Measurements from ENCODE around the gene COL1A2.

COL1A2 gene

DNA sequence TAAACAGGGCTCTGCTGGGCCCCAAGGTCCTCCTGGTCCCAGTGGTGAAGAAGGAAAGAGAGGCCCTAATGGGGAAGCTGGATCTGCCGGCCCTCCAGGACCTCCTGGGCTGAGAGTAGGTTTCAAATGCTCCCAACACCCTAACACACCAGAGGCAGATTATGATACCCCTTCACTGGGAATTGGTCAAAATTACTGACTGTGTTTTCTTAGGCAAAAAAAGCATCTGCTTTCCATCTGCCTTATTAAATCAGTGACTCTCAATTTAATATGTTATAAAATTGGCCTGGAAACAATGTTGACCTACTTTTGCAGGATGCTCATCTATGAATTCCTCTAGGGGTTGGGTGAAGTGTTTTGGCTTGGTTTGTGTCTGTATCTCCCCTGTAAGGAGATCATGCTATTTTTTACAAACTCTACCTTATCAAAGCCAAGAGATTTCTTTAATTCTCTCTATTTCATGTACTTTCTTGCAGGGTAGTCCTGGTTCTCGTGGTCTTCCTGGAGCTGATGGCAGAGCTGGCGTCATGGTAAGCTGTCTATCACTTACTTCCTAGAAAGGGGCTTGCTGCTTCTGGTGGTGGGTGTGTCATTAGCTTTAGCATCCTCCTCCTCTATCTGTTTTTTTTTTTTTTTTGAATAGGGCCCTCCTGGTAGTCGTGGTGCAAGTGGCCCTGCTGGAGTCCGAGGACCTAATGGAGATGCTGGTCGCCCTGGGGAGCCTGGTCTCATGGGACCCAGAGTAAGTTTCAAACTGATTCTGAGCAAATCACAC lies 15.9 kb downstream of the COL1A2 start:
- no peak for DNase-seq (ENCODE audit: low read depth)

DNA sequence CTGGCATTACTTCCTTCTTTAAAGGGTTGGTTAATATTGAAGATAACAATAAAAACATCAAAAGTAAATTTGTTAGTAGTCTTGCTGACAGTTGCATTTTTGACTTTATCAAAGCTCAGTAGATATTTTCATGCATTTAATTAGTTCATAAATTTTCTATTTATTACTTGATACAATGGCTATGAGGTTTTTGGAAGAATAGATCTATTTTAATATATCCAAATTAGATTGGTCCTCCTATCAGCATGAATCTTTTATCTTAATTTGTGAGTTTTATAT lies 16.4 kb downstream of the COL1A2 start:
- DNase-seq (ENCODE audit: low read depth): no peak

DNA sequence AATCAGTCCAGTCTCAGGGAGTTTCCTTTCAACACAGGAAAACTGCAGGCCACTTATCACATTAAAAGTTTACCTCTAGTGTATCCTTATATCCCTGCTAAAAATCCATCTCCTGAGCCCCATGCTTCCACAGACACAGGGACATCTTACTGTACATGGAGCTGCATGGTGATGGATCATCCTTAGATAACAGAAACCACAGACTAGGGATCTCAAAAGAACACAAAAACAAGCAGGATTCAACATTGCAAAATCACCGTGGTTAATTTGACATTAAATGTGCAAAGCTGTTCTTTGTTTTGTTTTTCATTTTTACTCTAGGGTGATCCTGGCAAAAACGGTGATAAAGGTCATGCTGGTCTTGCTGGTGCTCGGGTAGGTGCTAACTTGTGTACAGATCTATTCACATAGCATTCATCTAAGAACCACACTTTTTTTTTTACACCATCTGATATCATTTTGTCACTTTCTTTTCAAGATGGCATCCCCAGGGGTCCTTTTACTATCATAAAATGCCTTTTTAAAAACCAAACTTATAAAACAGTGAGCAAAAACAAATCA lies 18.1 kb downstream of the COL1A2 start:
- DNase-seq (ENCODE audit: low read depth): no peak

DNA sequence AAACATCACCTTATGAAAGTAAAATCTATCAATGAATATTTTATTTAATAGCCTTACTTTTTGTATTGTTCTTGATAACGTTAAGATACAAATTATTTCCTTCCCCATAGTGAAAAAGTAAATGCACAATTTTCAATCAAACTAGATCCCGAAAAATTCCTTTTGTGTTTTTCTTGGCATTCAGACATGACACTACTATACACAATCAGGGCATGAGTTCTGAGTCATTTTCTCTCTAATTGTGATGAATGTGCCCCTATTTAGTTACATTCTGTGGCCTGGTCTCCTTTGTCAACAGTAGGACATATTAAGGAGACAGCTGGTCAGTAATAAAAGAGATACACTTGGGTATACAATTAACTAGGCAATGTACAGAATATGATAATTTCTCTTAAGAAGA lies 19.8 kb downstream of the COL1A2 start:
- DNase-seq (ENCODE audit: low read depth): no peak

DNA sequence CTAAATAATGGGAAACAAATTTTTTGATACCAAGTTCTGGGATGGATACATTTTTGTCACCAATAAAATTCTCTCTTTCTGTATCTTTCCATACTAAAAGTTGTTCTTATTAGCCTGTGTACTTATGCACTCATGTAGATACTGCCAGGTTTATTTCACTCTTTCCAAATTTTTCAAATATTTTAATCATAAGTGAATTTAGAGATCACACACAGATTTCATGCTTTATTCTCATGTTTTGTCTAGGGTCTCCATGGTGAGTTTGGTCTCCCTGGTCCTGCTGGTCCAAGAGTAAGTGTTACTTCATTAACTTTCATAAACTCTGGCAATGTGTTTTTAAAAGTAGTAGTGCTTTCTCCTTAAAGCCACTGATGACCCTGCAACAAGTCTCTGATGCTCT lies 20.3 kb downstream of the COL1A2 start:
- DNase-seq (ENCODE audit: low read depth): no peak

DNA sequence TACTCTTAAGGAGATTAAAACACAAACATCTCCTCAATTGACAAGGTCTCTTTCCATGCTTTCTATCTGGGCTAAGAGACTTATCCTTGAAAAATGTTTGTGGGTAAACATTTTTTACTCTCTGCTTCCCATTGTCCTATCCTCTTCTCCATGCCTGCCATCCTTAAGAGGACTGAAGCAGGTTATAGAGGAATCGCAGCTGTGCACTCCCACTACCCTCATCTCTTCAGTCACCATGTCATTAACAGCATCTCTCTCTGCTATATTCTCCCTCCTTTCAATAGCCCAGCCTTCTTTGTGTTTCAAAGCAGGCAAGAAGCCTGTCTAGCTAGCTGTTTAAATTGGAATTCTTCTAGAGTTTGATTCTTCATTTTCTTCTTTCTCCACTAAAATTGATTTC lies 22.6 kb downstream of the COL1A2 start:
- DNase-seq (ENCODE audit: low read depth): no peak

DNA sequence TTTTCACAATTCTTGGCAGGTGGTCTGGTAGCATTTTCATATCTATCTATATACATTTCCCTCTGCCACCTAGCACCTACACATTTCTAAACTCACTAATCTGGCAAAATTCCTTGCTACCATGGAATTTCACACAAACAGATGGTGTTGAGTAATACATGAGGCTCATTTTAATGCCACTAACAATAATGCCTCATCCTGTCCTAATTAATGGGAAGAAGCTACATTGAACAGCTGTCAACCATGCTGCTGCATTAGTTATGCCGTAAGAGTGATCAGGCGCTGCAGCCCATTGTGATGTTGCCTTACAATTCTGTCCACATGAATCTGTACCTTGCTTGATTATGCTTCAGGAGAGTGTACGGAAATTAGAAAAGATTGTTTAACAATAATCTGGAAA lies 23.2 kb downstream of the COL1A2 start:
- no peak for DNase-seq (ENCODE audit: low read depth)

DNA sequence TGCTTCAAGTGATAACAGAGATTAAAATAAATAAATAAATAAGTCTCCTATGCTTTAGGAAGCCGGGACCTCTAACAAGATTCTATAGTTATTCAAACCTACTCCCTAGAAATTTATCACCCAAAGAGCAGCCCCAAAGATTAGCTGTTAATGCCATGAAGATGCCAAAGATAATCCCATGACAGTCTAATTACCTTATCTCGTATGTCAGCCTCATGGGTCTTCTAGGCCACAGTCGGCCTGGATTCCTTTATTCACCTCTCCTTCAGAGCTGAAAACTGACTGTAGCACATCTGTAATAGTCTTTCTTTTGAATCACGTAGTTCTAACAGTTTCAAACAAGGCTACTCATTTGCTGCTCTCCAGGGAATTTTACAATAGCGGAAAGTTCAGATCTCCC lies 24.2 kb downstream of the COL1A2 start:
- DNase-seq (ENCODE audit: low read depth): no peak

DNA sequence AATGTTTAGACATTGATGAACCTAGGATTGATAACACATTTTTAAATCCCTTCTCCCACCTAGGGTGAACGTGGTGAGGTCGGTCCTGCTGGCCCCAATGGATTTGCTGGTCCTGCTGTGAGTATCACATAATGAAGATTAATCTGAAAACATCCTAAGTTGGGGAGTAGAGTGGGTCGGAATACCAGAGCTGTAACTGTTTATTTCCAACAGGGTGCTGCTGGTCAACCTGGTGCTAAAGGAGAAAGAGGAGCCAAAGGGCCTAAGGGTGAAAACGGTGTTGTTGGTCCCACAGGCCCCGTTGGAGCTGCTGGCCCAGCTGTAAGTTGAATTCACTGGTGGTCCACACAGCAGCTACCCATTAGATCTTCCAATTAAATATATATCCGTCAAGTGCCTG lies 25.6 kb downstream of the COL1A2 start:
- no peak for DNase-seq (ENCODE audit: low read depth)

DNA sequence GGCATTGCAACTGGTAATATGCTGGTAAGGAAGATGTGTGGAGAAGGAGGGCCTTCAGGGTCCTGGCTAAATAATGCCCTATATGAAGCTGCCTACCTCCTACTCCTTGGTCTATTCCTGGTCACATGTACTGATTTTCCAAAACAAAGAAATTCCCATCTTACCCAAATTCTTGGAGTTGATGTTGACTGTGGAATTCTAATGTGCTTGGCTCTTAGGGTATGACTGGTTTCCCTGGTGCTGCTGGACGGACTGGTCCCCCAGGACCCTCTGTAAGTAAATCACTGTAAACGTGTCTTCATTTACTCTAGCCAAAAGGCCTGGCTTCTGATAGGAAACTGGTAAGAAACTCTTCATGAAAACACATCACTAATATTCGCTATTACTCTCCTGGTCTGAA lies 27.0 kb downstream of the COL1A2 start:
- DNase-seq (ENCODE audit: low read depth): no peak

DNA sequence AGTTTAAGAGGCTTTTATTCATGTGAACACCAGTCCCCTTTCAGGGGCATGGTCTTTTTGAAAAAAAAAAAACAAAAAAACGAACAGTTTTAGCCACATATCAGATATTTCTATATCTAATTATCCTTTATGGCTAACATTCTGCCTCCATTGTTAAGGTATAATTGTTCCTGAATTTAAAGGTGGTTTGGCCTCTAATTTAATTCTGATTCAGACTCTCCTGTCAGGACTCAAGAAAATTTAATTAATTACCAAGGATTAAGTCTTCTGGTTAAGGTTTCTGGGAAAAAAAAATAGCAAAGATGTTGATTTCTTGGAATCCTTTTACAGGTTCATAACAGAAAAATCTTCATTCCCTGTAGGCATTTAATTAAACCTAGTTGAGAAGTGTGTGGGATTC lies 27.4 kb downstream of the COL1A2 start:
- DNase-seq (ENCODE audit: low read depth): no peak

DNA sequence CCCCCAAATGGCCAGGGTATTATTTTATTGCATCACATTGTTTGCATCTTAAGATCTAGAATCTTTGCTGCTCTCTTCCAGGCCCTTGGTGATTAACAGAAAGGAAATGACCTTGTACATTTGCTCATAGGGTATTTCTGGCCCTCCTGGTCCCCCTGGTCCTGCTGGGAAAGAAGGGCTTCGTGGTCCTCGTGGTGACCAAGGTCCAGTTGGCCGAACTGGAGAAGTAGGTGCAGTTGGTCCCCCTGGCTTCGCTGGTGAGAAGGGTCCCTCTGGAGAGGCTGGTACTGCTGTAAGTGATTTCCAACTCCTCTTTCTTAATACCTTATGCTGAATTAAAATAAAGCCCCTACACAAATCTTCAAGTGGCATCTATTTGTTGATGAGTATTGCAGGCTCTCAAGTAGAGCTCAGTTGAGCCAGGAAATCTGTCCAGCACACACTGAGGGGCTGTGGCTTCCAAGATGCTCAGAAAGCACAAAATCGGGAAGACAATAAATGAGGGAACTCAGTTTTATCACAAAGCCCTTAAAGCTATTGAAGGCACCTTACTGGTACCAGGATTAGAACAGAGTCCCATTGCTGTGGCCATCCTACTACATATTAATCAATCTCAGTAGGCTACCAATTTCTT lies 28.2 kb downstream of the COL1A2 start:
- no peak for DNase-seq (ENCODE audit: low read depth)

DNA sequence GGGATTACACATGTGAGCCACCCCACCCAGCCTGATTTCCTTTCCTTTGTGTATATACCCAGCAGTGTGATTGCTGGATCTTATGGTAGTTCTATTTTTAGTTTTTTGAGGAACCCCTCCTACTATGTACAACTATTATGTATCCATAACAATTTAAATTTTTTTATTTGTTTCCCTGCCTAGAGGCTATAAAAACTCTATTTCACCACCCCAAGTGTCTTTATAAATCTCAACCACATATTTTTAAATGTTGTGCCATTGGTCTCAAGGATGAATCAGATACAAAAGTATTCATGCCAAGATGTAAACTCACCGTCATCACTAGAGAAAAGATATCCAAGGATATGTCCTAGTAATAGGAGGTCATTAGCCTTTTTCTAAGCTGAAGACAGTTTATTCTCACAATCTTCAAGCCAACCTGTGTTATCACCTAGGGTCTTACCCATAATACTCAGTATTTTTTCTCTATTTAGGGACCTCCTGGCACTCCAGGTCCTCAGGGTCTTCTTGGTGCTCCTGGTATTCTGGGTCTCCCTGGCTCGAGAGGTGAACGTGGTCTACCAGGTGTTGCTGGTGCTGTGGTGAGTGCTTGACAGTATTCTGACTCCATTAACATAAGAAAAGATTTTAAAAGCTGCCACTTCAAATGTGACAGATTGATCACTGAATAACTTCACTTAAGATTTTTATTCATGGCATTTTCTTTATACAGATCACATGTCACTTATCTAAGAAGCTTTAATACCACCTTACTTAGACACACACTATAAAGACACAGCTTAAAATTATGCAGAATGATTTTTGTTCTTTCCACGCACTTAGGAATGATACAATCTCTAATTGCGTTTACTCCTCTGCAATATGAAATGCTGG lies 29.4 kb downstream of the COL1A2 start:
- no peak for DNase-seq (ENCODE audit: low read depth)

DNA sequence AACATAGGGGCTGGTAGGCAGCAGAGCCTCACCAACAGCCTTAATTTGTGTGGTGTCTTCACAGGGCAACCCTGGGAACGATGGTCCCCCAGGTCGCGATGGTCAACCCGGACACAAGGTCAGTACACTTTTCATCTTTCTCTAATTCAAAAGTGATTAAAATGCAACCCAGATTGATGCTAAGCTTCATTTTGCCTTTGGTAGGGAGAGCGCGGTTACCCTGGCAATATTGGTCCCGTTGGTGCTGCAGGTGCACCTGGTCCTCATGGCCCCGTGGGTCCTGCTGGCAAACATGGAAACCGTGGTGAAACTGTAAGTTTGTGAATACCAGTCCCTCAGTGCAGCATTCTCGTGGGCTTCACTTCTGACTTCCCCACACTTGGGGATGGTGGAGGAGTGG lies 30.9 kb downstream of the COL1A2 start:
- DNase-seq (ENCODE audit: low read depth): no peak

DNA sequence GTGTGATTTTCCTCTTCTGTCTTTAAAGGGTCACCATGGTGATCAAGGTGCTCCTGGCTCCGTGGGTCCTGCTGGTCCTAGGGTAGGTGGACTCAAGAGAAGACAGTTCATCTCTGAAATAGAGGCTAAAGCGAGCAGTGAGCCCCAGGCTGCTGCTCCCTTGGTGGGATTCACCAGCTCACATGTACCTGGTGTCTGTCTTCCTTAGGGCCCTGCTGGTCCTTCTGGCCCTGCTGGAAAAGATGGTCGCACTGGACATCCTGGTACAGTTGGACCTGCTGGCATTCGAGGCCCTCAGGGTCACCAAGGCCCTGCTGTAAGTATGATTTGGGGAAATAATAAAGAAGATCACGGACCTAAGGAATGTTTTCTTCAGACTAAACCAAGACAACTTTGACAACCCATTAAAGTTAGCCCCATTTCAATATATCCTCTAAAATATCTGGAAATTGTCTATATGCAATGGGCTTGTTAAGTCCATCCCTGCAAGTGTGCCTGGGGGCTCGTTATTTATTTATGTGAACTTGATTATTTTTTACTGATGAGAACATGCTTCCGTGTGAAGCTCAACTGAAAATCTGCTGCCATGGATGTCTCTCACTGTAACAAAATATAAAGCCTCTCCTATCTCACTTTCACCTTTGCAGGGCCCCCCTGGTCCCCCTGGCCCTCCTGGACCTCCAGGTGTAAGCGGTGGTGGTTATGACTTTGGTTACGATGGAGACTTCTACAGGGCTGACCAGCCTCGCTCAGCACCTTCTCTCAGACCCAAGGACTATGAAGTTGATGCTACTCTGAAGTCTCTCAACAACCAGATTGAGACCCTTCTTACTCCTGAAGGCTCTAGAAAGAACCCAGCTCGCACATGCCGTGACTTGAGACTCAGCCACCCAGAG lies 32.5 kb downstream of the COL1A2 start:
- no peak for DNase-seq (ENCODE audit: low read depth)

DNA sequence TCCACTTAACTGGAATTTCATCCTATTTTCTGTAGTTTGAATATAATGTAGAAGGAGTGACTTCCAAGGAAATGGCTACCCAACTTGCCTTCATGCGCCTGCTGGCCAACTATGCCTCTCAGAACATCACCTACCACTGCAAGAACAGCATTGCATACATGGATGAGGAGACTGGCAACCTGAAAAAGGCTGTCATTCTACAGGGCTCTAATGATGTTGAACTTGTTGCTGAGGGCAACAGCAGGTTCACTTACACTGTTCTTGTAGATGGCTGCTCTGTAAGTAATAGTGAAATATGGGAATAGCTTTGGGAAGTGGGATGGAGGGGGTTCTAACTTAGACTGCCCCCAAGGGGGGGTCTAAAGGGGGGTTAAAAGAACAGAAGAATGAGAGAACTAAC lies 34.5 kb downstream of the COL1A2 start:
- no peak for DNase-seq (ENCODE audit: low read depth)

DNA sequence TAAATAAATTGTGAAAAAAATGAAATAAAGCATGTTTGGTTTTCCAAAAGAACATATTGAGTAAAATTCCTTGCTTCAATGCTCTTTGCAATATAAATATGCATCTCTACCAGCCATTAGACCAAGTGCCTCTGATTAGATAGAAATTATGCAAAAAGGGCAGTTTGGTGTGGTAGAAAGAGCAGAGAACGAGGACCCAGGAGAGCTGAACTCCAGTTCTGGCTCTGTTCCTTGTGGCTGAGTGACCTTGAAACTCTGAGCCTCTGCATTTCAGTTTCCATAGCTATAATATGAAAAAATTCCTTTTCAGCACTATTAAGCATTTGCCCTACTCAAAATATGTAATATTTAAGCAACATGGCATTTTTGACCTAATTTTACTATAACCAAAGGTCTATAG lies 36.5 kb downstream of the COL1A2 start:
- DNase-seq (ENCODE audit: low read depth): no peak

DNA sequence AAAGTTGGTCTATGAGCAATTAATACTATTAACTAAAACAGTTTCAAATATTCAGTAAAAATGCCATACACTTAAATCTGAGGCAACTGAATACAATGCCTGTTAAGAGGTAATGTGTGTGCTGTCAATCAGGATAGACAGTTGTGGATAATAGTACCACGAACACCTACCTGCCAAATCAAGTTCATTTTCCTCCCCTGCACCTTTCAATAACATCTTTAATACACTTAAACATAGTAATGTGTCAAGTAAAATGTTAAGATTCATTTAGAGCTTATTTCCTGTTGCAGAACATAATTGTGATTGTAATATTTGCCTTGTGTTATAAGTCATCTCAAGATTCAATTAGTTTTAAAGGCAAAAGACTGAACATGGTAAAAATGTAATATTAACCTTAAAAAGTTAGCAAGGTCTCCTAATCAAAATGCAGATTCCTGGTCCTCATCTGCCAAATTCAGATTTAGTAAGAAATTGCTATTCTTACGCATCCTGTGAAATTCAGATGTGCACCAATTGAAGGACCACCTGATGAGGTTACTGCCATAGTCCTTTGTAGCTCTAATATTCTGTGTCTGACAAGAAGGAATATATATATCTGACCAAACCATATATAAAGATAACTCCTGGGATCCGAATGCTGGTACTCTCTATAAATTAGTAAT lies 37.1 kb downstream of the COL1A2 start:
- no peak for DNase-seq (ENCODE audit: low read depth)

DNA sequence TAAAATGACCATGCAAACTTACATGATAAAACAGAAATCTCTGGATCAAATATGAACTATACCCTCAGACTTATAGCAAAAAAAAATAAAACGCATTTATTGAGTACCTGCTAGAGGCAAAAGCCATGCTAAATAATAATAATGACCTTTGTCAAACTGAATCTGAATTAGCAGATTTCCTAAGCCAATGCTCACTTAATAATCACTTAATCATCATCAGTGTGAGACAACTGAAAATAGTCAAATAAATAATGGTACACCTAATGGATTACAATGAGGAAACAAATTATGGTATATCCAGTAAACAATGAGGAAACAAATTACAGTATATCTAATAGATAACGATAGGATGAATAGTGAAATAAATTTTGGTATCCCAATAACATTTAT lies 37.6 kb downstream of the COL1A2 start:
- DNase-seq (ENCODE audit: low read depth): no peak

DNA sequence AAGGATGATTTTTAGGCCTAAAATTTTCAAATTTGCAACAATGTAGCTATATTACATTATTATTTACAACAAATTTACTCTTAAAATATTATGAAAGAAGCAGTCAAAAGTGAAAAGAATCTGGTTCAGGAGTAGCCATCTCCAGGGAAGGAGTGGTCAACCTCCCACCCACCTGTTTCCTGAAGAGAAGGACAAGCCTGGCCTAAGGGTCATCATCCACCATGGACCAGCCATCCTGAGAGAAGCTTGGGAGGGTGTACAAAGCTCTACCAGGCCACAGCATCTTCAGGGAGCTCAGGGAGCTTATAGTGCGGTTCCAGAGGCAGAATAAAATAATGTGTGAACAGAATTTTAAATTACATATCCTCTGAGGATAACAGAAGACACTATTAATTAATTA lies 38.1 kb downstream of the COL1A2 start:
- no peak for DNase-seq (ENCODE audit: low read depth)

DNA sequence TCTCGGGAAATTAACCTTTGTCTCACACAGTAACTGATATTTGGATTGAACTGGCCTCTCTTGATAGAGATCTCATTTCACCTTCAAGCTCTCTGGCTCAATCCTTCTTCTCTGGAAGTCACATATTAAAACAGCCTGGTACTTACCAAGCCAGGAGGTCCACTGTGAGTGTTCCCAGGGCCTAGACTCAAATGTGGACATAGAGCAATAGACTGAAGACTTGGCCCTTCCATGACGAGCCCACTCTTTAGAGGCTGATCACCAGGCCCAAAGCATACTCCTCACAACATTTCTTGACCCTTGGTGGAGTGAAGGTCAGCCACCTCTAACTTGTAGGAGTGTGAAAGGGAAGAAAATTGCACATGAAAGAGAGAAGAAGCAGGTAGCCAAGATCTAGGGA lies 38.5 kb downstream of the COL1A2 start:
- no peak for DNase-seq (ENCODE audit: low read depth)
